Hepatocyte (in vitro differentiated cells): ENCODE measurements around the gene PDE4D. TPM values are rescaled to one million over a fixed set of nuclear protein-coding genes. Genes with fewer than 3 reads are reported as not detected.

Experiments
- DNase-seq: peaks from one replicate; pipeline ENCODE4 v3.0.0-alpha.2; 2016; ENCODE audit warnings: low spot score
- H2AFZ ChIP-seq: fragments of 200-600 bp; sonication (generic); 2 replicates; pipeline ENCODE4 v1.6.0; 2016; ENCODE audit warnings: antibody characterized with exemption, mild to moderate bottlenecking
- H3K27ac ChIP-seq: fragments of 200-600 bp; sonication (generic); 2 replicates; pipeline ENCODE4 v1.5.1; 2016; ENCODE audit warnings: mild to moderate bottlenecking
- H3K27me3 ChIP-seq: fragments of 200-600 bp; sonication (generic); 2 replicates; pipeline ENCODE4 v1.6.1; 2016
- H3K36me3 ChIP-seq: fragments of 200-600 bp; sonication (generic); replicated peaks from 2 replicates; pipeline ENCODE4 v1.5.1; 2016; ENCODE audit warnings: low read depth; ENCODE audit not compliant: insufficient read depth
- H3K4me1 ChIP-seq: fragments of 200-600 bp; sonication (generic); 2 replicates; pipeline ENCODE4 v1.5.1; 2016; ENCODE audit warnings: mild to moderate bottlenecking, moderate library complexity; ENCODE audit not compliant: insufficient read depth
- H3K4me2 ChIP-seq: fragments of 200-600 bp; sonication (generic); 2 replicates; pipeline ENCODE4 v1.6.0; 2016
- H3K4me3 ChIP-seq: fragments of 200-600 bp; sonication (generic); 2 replicates; pipeline ENCODE4 v1.5.1; 2016; ENCODE audit warnings: mild to moderate bottlenecking
- H3K79me2 ChIP-seq: fragments of 200-600 bp; sonication (generic); 2 replicates; pipeline ENCODE4 v1.6.0; 2017; ENCODE audit warnings: mild to moderate bottlenecking
- H3K9me2 ChIP-seq: fragments of 200-600 bp; sonication (generic); replicated peaks from 2 replicates; pipeline ENCODE4 v1.6.0; 2017; ENCODE audit warnings: mild to moderate bottlenecking; ENCODE audit not compliant: insufficient read depth
- H3K9me3 ChIP-seq: fragments of 200-600 bp; sonication (generic); 2 replicates; pipeline ENCODE4 v1.5.1; 2016; ENCODE audit warnings: low read depth, mild to moderate bottlenecking
- H4K20me1 ChIP-seq: fragments of 200-600 bp; sonication (generic); 2 replicates; pipeline ENCODE4 v1.6.0; 2016; ENCODE audit warnings: mild to moderate bottlenecking; ENCODE audit not compliant: insufficient read depth, poor library complexity, severe bottlenecking
- CTCF ChIP-seq: fragments of 200-600 bp; sonication (generic); IDR thresholded peaks from 2 replicates; pipeline ENCODE4 v1.5.1; 2016; ENCODE audit warnings: antibody characterized with exemption, mild to moderate bottlenecking; ENCODE audit not compliant: poor library complexity
- EZH2 ChIP-seq: fragments of 200-600 bp; sonication (generic); IDR thresholded peaks from 2 replicates; pipeline ENCODE4 v1.6.1; 2016; ENCODE audit warnings: antibody characterized with exemption, mild to moderate bottlenecking, borderline replicate concordance
- EZH2phosphoT487 ChIP-seq: fragments of 200-600 bp; sonication (generic); IDR thresholded peaks from one replicate; pipeline ENCODE4 v1.6.1; 2018; ENCODE audit warnings: antibody characterized with exemption, mild to moderate bottlenecking, low read depth, moderate library complexity; ENCODE audit not compliant: unreplicated experiment, severe bottlenecking
- WGBS: methylation state at CpG from one replicate; pipeline ENCODE4 v1.1.6; 2016; ENCODE audit warnings: low lambda C conversion rate; ENCODE audit errors: missing lambda C conversion rate; 5-methylcytosine and 5-hydroxymethylcytosine counted together
- polyA plus RNA-seq: library from polyadenylated mRNA; unstranded; fragments of >200 nt; fragmentation: Nextera tagmentation; extraction: Ambion mirVana; gene quantifications from 2 replicates; pipeline ENCODE4 v1.2.1, GENCODE V29; 2016
- total RNA-seq: library from RNA; depleted of rRNA; stranded (reverse); fragments of >200 nt; gene quantifications from 2 replicates; pipeline ENCODE4 v1.2.3, GENCODE V29; 2014

PDE4D gene
- total and polyA plus RNA-seq, 2 experiments from 2014 or later = 14.5 to 45.2 TPM

DNA sequence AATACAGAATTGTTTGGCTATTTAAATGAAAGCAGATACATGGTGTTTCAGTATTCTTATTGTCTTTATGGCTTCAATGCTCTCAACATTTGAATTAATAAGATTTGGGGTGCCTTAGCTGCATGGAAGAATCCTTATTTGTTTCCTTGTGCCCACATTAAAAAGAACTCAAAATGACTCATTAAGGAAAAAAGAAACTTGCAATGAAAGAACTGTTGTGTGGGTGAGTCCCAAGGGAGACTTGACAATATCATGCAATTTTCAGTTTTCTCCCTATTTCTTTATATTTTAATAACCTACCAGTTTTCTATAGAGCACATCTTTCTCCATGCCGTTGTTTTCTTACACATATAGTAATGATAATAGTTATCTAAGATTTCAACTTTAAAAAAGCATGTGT, 404.0 kb downstream of the PDE4D start:
- Histone ChIP-seq H4K20me1 (no peaks in the 10 kb centered on the region), H3K27me3 (no peaks in the 10 kb centered on the region), H3K36me3 (no peaks in the 10 kb centered on the region), H3K9me3 (no peaks in the 10 kb centered on the region), H3K4me1 (no peaks in the 10 kb centered on the region), H3K27ac (no peak overlapping the region), H3K4me2 (no peak overlapping the region), H3K9me2 (no peaks in the 10 kb centered on the region), H3K4me3 (no peak overlapping the region), H3K79me2 (no peaks in the 10 kb centered on the region), H2AFZ (no peak overlapping the region)
- TF ChIP-seq EZH2phosphoT487 = no peak
- TF ChIP-seq CTCF = no peak
- TF ChIP-seq EZH2 = no peak
- WGBS = 94% methylated on average over 1 of the region's 1 CpG
- DNase-seq = no peak

GRCh38 chr5:59487772-59488729, 405.5 kb downstream of the PDE4D start:
- Histone ChIP-seq H3K9me2 (no peaks in the 10 kb centered on the region), H4K20me1 (no peaks in the 10 kb centered on the region), H3K4me2 (no peak overlapping the region), H3K4me1 (no peaks in the 10 kb centered on the region), H3K36me3 (no peaks in the 10 kb centered on the region), H3K9me3 (no peaks in the 10 kb centered on the region), H2AFZ (no peak overlapping the region), H3K4me3 (no peak overlapping the region), H3K79me2 (no peaks in the 10 kb centered on the region), H3K27ac (no peak overlapping the region), H3K27me3 (no peaks in the 10 kb centered on the region)
- 60% methylated on average over 7 of the region's 7 CpGs for WGBS
- no peak for DNase-seq
- TF ChIP-seq EZH2phosphoT487 (no peak), EZH2 (no peak), CTCF (no peak)

- no peaks in the 10 kb centered on the region for H3K9me2 ChIP-seq
- H3K27ac ChIP-seq = no peak overlapping the region
- no peak overlapping the region for H3K4me3 ChIP-seq
- no peaks in the 10 kb centered on the region for H3K79me2 ChIP-seq
- DNase-seq = no peak
- WGBS = 65% methylated on average over 5 of the region's 5 CpGs
- H4K20me1 ChIP-seq = no peaks in the 10 kb centered on the region
- H3K36me3 ChIP-seq = no peaks in the 10 kb centered on the region
- no peaks in the 10 kb centered on the region for H3K9me3 ChIP-seq
- no peaks in the 10 kb centered on the region for H3K27me3 ChIP-seq
- no peak overlapping the region for H3K4me2 ChIP-seq
- TF ChIP-seq EZH2 (no peak), CTCF (no peak), EZH2phosphoT487 (no peak)
- H2AFZ ChIP-seq = no peak overlapping the region
- no peaks in the 10 kb centered on the region for H3K4me1 ChIP-seq
These were observed 406.3 kb downstream of the PDE4D start for GRCh38 chr5:59487068-59487686.
